Left ventricle myocardium inferior (tissue), 1 donor: Measurements from ENCODE around the gene TTC24. TPM values are rescaled to one million over a fixed set of nuclear protein-coding genes. Genes with fewer than 3 reads are reported as not detected.
"Not testable (repeated sequence)": the region's sequence is repeated elsewhere in the genome, so short reads cannot be mapped to it uniquely, and the experiment has no call there.

Experiments used
- DNase-seq: peaks from one replicate; pipeline ENCODE4 v3.0.0-alpha.2; 2020
- H3K27ac ChIP-seq: fragments of 200-600 bp; replicated peaks from 2 replicates; pipeline ENCODE4 v1.8.0; 2021
- H3K27me3 ChIP-seq: fragments of 200-600 bp; 2 replicates; pipeline ENCODE4 v1.8.0; 2021; ENCODE audit warnings: low read depth
- H3K36me3 ChIP-seq: fragments of 200-600 bp; 2 replicates; pipeline ENCODE4 v1.8.0; 2021
- H3K4me1 ChIP-seq: fragments of 200-600 bp; 2 replicates; pipeline ENCODE4 v1.8.0; 2021
- H3K4me3 ChIP-seq: fragments of 200-600 bp; 2 replicates; pipeline ENCODE4 v1.8.0; 2021; ENCODE audit warnings: mild to moderate bottlenecking, moderate library complexity
- H3K9me3 ChIP-seq: fragments of 200-600 bp; replicated peaks from 2 replicates; pipeline ENCODE4 v1.8.0; 2021
- CTCF ChIP-seq: fragments of 200-600 bp; IDR thresholded peaks from 2 replicates; pipeline ENCODE4 v1.8.0; 2021; ENCODE audit warnings: antibody characterized with exemption, mild to moderate bottlenecking, borderline replicate concordance
- intact Hi-C: fragments of 100-400 bp; cut with micrococcal nuclease; formaldehyde crosslinking; loops from one replicate; pipeline ENCODE4 v1.11.0; 2022
- total RNA-seq: library from RNA; stranded (reverse); fragmentation: NEBNext Ultra II Directional; extraction: Animal tissue kit (Norgen Biotek cat#: 25700); gene quantifications from one replicate; pipeline ENCODE4 v1.2.1, GENCODE V29; 2021
- donor health status: DM: no; HTN: yes; CAD: no; lungs with severe emphysema.

The TTC24 gene
- total RNA-seq, 1 donor from 2014 or later, result not detected

GRCh38 chr1:156626079-156626438 is 46.5 kb downstream of the TTC24 start:
- Histone ChIP-seq H3K4me1 (peaks cover 35% of the 10 kb centered on the region), H3K4me3 (peak overlapping the region; percentile 63), H3K9me3 (no peaks in the 10 kb centered on the region), H3K27me3 (peaks cover 87% of the 10 kb centered on the region), H3K27ac (peak overlapping the region; percentile 79), H3K36me3 (no peaks in the 10 kb centered on the region)
- intact Hi-C loops, result loop anchor here (2.0 kb wide), 1 partner anchor 31 kb away; no protein-coding TSS in a partner anchor
- no peak for DNase-seq
- TF ChIP-seq CTCF, result no peak

- TF ChIP-seq CTCF, result peak; percentile 70
- no peak for DNase-seq
- Histone ChIP-seq H3K27ac (no peak overlapping the region), H3K4me3 (no peak overlapping the region), H3K9me3 (no peaks in the 10 kb centered on the region), H3K4me1 (peaks cover 35% of the 10 kb centered on the region), H3K36me3 (no peaks in the 10 kb centered on the region), H3K27me3 (peaks cover 93% of the 10 kb centered on the region)
- intact Hi-C loops, result loop anchor here (2.0 kb wide), 1 partner anchor 29 kb away; no protein-coding TSS in a partner anchor
Observed at GRCh38 chr1:156627313-156627880, 47.9 kb downstream of the TTC24 start.

GRCh38 chr1:156629823-156630449 is 50.4 kb downstream of the TTC24 start:
- Histone ChIP-seq H3K4me1 (peaks cover 18% of the 10 kb centered on the region), H3K27me3 (peaks cover 98% of the 10 kb centered on the region)
- intact Hi-C loops, result no loop called here

GRCh38 chr1:156631152-156631551 is 51.6 kb downstream of the TTC24 start:
- H3K4me1 ChIP-seq, result not testable (repeated sequence)

More at GRCh38 chr1:156629823-156630449, 50.4 kb downstream of the TTC24 start:
- Histone ChIP-seq H3K27ac (no peak overlapping the region), H3K36me3 (no peaks in the 10 kb centered on the region), H3K4me3 (no peak overlapping the region), H3K9me3 (no peaks in the 10 kb centered on the region)
- no peak for TF ChIP-seq CTCF
- no peak for DNase-seq

GRCh38 chr1:156632355-156632754 is 52.8 kb downstream of the TTC24 start:
- no peak for TF ChIP-seq CTCF

More at GRCh38 chr1:156631152-156631551, 51.6 kb downstream of the TTC24 start:
- H3K9me3 ChIP-seq, H3K27ac ChIP-seq, DNase-seq, H3K4me3 ChIP-seq, intact Hi-C loops, H3K36me3 ChIP-seq: not testable (repeated sequence)
- peaks cover 94% of the 10 kb centered on the region for H3K27me3 ChIP-seq

More at GRCh38 chr1:156632355-156632754, 52.8 kb downstream of the TTC24 start:
- H3K27ac ChIP-seq, result no peak overlapping the region
- peaks cover 93% of the 10 kb centered on the region for H3K27me3 ChIP-seq
- H3K9me3 ChIP-seq, result no peaks in the 10 kb centered on the region
- no peak for DNase-seq
- intact Hi-C loops, result no loop called here
- H3K4me1 ChIP-seq, result no peaks in the 10 kb centered on the region
- H3K36me3 ChIP-seq, result no peaks in the 10 kb centered on the region
- no peak overlapping the region for H3K4me3 ChIP-seq

Other genes with a start within 250 kb of the TTC24 start
- 123 TPM for gene CCT3, start 241.4 kb upstream of the TTC24 start, total RNA-seq
- gene TSACC, start 241.2 kb upstream of the TTC24 start, total RNA-seq, result 0.58 TPM
- gene RHBG, start 210.5 kb upstream of the TTC24 start, total RNA-seq, result not detected
- gene MEF2D, start 78.9 kb upstream of the TTC24 start, total RNA-seq, result 96.8 TPM
- gene IQGAP3, start 7.2 kb upstream of the TTC24 start, total RNA-seq, result 0.36 TPM
- gene NAXE, start 12.1 kb downstream of the TTC24 start, total RNA-seq, result 102 TPM
- gene GPATCH4, start 21.8 kb downstream of the TTC24 start, total RNA-seq, result 15.1 TPM
- 1.2 TPM for gene HAPLN2, start 39.7 kb downstream of the TTC24 start, total RNA-seq
- gene BCAN, start 62.4 kb downstream of the TTC24 start, total RNA-seq, result 0.05 TPM
- 164 TPM for gene NES, start 97.7 kb downstream of the TTC24 start, total RNA-seq
- 0.60 TPM for gene CRABP2, start 125.9 kb downstream of the TTC24 start, total RNA-seq
- gene METTL25B, start 148.7 kb downstream of the TTC24 start, total RNA-seq, result 18.1 TPM
- gene ISG20L2, start 149.0 kb downstream of the TTC24 start, total RNA-seq, result 11.5 TPM
- 92.1 TPM for gene MRPL24, start 161.4 kb downstream of the TTC24 start, total RNA-seq
- 145 TPM for gene HDGF, start 172.0 kb downstream of the TTC24 start, total RNA-seq
- gene PRCC, start 187.8 kb downstream of the TTC24 start, total RNA-seq, result 36.3 TPM
- gene SH2D2A, start 237.1 kb downstream of the TTC24 start, total RNA-seq, result 0.88 TPM